Subcutaneous adipose tissue (tissue), 4 donors: ENCODE measurements around the gene MLLT3. TPM values are rescaled to one million over a fixed set of nuclear protein-coding genes. Genes with fewer than 3 reads are reported as not detected.

Source experiments
- CTCF ChIP-seq: fragments of 450-650 bp; IDR thresholded peaks from one replicate; pipeline ENCODE4 v1.5.1; 2016; ENCODE audit warnings: low read depth, mild to moderate bottlenecking, control low read depth, antibody characterized with exemption, moderate library complexity
- total RNA-seq, 4 donors: library from RNA; depleted of rRNA; stranded (reverse); fragments of >200 nt; gene quantifications; one replicate each; pipeline ENCODE4 v1.1.0, GENCODE V29; 2016

Gene MLLT3
- total RNA-seq, 4 donors from 2014 or later, result 10.2 to 15.3 (median 11.0) TPM

- no peak for TF ChIP-seq CTCF
These were observed 291.6 kb downstream of the MLLT3 start for GRCh38 chr9:20330688-20331087.

- TF ChIP-seq CTCF, result no peak
These were observed 295.8 kb downstream of the MLLT3 start for GRCh38 chr9:20326516-20326915.

GRCh38 chr9:20325008-20325407 is 297.3 kb downstream of the MLLT3 start:
- no peak for TF ChIP-seq CTCF

- no peak for TF ChIP-seq CTCF
These were observed 300.1 kb downstream of the MLLT3 start for GRCh38 chr9:20322212-20322611.

- no peak for TF ChIP-seq CTCF
These were observed 300.7 kb downstream of the MLLT3 start for GRCh38 chr9:20321423-20322082.

GRCh38 chr9:20320921-20321320 is 301.4 kb downstream of the MLLT3 start:
- TF ChIP-seq CTCF, result no peak

GRCh38 chr9:20319641-20320337 is 302.5 kb downstream of the MLLT3 start:
- no peak for TF ChIP-seq CTCF
